Activated gamma-delta T cell treated with anti-CD3 and anti-CD28 coated beads, Interleukin-2, amount 50 U/mL, for 16 hours (primary cell): ENCODE measurements around the gene SPG7.
"Not testable (repeated sequence)": the region's sequence is repeated elsewhere in the genome, so short reads cannot be mapped to it uniquely, and the experiment has no call there.

ENCODE experiments used
- DNase-seq: peaks from one replicate; pipeline ENCODE4 v3.0.0-alpha.2; 2020; ENCODE audit warnings: low read depth

The SPG7 gene

DNA sequence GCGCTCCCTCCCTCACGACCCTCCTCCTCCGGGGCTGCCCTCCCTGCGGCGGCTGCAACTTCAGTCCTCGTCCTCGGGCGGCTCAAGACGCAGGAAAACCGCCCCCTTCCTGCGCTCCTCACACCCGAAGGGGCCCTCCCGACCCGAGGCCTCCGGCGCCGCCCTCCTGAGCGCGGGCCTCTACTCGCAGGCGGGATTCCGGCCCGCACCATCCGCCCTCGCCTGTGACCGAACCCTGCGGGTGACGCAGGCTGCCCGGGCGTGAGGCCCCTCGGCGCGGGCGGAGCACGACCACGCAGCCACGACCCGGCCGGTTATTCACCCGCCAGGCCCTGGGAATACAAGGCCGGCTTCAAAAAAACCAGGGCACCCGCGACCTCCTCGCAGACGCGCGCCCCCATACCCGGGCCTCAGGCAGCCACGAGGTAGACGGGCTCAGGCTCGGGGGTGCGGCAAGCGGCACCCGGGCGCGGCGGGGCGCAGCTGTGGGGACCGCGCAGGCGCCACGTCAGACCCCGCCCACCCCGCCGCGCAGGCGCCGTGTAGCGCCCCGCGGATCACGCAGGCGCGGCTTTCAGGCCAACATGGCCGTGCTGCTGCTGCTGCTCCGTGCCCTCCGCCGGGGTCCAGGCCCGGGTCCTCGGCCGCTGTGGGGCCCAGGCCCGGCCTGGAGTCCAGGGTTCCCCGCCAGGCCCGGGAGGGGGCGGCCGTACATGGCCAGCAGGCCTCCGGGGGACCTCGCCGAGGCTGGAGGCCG, at the start of gene SPG7:
Gene SPG7, plus strand, starts transcription at position 570 of the 757 bp plus-strand sequence. Its CDS starts 15 bp downstream, at position 585.
- peak; percentile 83 for DNase-seq

DNA sequence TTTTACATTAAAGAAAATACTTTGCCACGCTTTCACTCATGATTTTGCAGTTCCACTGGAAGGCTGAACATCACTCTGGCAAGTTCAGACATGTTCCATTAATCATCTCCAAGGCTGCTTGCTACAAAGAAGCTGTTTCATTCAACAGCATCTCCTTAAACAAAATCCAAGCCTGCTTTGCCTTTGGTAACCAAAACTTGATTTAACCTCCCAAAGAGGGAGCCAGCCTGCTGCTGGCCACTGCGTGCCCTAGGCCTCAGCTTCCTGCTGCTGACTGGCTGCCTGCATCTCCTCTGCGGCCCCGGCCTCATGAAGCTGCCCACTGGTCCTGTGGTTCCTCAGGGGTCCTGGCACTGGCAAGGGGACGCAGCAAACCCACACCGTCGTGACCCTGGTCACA, 49.7 kb upstream of the SPG7 start:
- no peak for DNase-seq

DNA sequence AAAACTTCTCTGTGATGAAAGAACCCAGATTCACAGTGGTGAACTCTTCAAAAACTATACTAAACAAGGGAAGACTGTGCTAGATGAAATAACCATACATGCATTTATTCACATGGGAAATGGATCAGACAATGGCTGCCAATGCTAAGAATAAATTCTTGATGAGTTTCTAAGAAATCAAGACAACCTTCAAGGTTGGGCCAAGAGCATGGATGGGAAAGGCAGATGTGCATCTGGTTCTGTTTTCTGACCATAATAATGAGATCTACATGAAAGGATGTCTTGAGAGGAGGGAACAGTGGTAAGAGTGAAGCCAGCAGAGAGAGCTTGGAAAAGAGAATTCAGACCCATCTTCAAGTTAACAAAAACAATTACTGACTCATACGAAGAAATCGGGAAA, 49.2 kb upstream of the SPG7 start:
- DNase-seq: no peak

DNA sequence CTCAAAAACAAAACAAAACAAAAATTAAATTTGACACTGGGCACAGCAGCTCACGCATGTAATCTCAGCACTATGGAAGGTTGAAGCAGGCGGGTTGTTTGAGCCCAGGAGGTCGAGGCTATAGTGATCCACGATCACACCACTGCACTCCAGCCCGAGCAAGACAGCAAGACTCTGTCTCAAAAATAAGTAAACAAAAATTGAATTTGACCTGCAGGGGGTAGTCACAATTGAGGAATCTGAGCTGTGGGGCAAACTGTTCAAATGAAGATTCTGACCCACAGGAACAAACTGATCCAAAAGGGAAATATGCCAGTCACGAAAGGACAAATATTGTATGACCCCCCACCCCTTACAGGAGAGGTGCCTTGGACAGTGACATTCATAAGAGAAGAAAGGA, 47.6 kb upstream of the SPG7 start:
- DNase-seq: no peak

DNA sequence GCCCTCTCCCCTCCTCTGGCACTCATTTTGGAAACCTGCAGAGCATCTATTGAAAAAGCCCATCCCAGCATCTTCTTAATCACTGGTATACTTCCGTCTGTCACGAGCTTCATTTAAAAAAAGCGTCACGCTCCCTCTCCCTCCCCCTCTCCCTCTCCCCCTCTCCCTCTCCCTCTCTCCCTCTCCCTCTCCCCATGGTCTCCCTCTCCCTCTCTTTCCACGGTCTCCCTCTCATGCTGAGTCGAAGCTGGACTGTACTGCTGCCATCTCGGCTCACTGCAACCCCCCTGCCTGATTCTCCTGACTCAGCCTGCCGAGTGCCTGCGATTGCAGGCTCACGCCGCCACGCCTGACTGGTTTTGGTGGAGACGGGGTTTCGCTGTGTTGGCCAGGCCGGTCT, 46.3 kb upstream of the SPG7 start:
- DNase-seq: not testable (repeated sequence)

DNA sequence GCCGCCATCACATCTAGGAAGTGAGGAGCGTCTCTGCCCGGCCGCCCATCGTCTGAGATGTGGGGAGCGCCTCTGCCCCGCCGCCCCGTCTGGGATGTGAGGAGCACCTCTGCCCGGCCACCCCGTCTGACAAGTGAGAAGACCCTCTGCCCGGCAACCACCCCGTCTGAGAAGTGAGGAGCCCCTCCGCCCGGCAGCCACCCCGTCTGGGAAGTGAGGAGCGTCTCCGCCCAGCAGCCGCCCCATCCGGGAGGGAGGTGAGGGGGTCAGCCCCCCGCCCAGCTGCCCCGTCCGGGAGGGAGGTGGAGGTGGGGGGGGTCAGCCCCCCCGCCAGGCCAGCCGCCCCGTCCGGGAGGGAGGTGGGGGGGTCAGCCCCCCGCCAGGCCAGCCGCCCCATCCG, 45.6 kb upstream of the SPG7 start:
- DNase-seq: not testable (repeated sequence)

DNA sequence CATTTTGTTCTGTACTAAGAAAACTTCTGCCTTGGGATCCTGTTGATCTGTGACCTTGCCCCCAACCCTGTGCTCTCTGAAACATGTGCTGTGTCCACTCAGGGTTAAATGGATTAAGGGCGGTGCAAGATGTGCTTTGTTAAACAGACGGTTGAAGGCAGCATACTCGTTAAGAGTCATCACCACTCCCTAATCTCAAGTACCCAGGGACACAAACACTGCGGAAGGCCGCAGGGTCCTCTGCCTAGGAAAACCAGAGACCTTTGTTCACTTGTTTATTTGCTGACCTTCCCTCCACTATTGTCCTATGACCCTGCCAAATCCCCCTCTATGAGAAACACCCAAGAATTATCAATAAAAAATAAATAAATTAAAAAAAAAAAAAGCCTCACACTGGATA, 44.9 kb upstream of the SPG7 start:
- not testable (repeated sequence) for DNase-seq

DNA sequence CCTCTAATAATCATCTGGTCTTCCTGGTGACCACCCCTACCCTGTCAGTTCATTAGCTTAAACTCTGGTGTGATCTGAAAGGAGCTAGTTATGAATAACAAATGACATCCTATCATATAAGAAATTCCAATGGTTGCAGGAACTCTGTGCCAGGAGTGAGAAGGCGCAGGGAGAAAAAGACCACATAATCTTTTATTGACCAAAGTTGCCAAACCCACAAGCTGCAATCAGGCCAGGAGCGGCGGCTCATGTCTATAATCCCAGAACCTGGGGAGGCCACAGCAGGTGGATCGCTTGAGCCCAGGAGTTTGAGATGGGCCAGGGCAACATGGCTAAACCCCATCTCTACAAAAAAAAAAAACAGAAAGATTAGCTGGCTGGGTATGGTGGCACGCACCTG, 41.3 kb upstream of the SPG7 start:
- no peak for DNase-seq

DNA sequence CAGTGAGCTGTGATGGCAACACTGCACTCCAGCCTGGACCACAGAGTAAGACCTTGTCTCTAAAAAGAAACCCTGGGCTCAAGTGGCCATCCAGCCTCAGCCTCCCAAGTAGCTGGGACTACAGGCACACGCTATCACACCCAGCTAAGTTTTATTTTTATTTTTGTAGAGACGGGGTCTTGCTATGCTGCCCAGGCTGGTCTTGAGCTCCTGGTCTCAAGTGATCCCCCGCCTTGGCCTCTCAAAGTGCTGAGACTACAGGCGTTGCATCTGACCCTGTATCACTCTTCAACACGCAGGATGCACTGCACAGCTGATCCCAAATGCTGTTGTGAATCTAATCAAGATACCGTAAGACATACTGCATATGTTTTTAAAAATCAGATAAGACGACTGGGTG, 40.8 kb upstream of the SPG7 start:
- DNase-seq: no peak

DNA sequence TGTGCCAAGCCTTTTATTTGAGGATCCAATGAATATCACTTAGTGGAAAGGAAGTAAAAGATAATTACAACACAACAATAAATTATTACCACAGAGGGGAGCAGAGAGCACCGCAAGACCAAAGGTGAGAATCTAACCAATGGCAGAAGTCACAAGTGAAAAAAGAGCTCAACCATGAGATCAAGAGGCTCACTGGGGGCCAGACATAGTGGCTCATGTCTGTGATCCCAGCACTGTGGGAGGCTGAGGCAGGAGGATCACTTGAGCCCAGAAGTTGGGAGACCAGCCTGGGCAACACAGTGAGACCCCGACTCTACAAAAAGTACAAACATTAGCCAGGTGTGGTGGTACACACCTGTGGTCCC, 35.5 kb upstream of the SPG7 start:
- DNase-seq: no peak

DNA sequence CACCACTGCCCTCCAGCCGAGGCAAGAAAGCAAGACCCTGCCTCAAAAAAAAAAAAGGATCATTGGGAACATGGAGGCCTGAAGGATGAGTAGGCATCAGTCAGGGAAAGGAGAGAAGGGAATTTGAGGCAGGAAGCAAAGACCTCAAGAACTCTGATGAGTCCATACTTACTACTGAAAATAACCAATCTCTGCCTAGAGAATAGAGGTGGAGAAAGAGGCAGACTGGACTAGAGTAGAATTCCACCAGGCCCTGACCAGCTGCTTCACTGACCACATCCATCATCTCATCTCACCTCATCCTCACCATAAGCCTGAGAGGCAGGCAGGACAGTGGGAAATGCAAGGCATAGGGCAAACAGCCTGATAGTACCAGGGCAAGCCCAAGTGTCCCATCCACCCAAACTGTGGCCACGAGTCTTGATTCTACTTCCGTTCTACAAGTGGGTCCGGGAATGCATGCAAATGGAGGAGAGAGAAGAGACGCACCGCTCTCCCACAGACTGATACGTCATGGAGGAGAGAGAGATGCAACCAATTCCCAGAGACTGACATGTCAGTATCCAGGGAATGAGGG, 35.0 kb upstream of the SPG7 start:
- no peak for DNase-seq

DNA sequence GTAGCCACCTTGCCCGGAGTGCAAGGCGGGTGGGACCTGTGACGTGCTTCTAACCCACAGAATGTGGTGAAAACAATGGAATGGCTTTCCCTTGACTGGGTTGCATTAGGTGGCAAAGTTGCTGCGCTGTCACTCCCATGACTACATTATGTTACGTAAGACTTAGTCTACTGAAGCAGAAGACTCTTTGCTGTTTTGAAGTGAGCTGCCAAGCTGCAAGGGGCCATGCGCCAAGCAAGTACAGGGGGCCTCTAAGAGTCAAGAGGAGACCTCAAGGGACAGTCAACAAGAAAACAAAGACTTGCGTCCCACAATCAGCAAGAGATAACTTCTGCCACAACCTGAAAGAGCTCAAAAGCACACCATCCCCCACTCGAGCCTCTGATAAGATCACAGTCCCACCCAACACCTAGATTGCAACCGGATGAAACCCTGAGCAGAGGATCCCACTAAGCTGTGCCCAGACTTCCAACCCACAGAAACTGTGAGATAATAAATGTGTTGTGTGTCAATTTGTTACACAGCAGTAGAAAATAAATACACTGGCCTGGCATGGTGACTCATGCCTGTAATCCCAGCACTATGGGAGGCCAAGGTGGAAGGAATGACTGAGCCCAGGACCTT, 34.3 kb upstream of the SPG7 start:
- no peak for DNase-seq

DNA sequence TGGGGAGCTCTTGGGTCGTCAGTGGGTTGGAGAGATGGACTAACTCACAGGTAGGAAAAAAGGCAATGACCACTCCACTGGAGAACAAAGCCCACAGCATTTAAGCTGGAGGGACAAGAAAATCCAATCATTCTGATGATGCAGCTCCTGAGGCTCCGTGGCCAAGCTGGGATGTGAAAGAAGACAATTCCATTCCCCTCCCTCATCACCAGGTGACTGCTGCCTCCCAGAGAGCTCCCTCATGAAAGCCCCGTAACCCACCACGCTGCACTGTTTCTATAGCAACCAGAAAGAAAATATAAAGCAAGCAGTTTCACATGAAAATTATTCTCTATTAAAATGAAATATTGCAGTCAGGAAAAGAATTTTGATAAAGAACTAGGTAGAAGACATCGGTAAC, 33.1 kb upstream of the SPG7 start:
- DNase-seq: no peak

DNA sequence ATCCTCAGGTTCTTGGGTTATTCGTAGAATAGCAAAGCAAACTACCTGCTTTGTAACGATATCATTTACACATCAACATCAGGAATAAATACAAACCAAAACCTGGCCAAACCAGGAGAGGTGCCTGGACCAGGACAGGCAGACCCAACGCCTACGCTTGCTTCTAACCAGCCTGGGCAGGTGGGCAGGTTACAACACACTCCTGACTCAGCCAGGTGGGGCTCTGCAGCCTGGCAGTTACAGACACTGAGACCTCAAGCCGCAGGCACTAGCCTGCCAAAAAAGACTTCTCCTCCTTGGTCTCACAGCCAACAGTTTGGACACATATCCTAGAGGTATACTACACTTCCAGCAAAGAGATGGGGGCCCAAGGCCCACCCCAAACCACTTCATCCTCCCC, 31.8 kb upstream of the SPG7 start:
- DNase-seq: no peak

DNA sequence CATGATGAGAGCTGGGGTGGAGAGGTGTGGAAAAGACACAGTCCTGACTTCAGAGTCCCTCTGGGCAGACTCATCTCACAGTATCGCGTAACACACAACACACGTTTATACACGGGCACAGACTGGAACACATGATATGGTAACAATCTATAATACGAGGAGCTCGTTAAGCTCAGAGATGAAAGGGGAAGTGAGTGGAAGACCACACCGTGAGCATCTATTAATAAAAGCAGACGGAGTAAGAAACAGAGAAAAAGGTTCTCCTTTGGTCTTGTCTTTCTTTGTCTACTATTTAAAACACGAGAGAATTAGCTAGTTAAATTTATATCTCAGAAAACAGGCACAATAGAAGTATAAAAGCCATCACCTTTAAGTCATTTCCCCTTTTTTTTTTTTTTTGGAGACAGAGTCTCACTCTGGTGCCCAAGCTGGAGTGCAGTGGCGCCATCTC, 31.4 kb upstream of the SPG7 start:
- DNase-seq: no peak

DNA sequence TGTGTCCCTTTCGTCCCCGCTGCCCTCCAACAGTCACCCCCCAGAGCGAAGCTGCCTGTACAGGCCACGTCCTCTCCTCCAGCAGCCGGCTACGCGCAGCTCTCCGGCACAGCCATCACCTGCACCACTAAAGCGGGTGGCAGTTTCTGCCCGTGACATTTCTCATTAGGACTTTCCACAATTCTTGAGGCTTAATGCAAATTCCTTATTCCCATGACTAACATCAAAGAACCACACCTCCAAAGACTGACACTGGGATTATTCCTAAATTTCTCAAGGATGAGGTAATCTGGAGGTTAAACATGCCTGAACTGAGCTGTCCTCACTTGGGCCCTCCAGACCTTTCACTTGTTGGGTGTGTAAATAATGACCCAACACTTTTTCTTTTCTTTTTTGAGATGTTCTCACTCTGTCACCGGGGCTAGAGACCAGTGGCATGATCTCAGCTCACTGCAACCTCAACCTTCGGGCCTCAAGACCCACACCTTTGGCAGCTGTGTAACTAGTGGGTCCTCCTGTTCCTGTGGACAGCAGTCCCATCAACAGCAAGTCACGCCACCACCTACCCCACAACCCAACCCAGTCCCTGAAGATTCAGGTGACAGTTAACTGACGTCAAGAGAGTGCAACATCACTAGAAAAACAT, 29.5 kb upstream of the SPG7 start:
- DNase-seq: no peak

DNA sequence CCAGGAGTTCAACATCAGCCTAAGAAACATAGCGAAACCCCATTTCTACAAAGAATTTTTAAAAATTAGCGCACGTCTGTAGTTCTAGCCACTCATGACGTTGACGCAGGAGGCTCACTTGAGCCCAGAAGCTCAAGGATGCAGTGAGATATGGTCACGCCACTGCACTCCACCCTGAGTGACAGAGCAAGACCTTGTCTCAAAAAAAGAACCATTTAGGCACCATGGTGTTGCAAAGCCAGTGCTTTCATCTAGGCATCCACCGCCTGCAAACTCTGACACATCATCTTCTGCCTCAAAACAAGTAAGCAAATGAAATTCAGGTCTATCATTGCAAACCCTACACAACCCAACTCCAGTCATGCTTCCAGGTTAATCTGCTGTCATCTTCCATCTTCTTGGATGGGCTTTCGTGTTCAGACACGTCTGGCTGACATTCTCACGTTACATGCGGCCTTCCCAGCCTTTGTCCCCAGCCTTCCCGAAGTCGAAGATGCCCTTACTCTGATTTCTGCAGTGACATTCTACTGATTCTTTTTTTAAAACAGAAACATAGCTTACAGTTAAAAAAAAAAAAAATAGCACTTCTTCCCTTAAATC, 26.7 kb upstream of the SPG7 start:
- DNase-seq: no peak

DNA sequence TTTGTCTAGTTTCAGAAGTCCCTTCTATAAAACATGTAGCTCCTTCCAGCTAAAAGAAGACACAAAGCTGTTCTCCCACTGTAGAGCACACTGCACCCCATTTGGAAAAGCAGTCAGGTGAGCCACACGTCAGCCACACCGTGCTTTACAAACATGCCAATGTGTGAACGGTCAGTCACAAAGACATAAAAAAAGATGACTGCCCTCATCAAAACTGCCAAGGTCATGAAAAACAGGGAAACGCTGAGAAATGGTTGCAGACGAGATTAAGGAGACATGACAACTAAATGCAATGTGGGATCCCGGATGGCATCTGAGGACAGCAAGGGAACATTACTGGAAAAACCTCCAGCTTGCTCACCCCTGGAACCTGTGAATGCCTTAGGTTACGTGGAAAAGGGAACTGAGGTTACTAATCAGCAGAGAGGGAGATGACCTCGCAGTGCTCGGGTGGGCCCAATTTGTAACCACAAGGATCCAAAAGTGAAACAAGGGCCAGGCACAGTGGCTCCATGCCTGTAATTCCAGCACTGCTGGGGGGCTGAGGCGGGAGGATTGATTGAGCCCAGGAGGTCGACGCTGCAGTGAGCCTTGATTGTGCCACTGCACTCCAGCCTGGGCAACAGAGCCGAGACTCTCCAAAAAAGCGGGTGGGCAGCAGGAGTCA, 25.9 kb upstream of the SPG7 start:
- DNase-seq: no peak

DNA sequence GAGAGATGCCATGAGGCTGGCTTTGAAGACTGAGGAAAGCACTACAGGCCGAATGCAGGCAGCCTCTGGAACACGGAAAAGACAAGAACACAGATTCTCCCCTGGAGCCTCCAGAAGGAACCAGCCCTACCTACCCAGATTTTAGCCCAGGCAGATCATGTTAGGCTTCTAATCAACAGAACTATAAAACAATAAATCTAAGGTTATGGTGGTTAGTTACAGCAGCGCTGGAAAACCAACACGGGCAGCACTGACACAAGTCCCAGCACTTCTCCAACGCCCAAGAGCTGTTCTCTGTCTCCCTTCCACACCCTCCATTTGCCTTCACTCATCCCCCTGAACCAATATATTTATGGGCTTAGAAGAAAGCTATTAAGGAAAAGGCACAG, 25.4 kb upstream of the SPG7 start:
- DNase-seq: no peak

DNA sequence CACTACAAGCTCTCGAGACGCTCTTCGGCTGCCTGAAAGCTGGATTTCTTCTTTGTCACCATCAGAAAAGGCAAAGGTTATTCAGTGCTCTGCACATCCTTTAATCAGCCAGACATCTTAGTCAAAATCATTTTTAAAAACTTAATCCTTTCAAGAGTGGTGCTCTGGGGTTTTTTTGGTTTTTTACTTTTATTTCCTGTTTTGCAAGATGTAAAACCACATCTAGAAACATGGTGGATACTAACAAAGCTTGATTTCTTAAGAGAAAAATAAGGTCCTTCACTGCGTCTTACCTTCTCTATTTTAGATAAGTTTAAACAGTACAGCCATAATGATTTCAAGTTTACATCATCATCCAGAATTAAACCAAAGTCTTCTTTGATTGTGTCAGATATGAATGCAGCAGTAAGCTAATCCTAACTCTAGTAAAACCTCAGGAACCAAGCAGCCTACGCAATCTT, 24.1 kb upstream of the SPG7 start:
- no peak for DNase-seq

DNA sequence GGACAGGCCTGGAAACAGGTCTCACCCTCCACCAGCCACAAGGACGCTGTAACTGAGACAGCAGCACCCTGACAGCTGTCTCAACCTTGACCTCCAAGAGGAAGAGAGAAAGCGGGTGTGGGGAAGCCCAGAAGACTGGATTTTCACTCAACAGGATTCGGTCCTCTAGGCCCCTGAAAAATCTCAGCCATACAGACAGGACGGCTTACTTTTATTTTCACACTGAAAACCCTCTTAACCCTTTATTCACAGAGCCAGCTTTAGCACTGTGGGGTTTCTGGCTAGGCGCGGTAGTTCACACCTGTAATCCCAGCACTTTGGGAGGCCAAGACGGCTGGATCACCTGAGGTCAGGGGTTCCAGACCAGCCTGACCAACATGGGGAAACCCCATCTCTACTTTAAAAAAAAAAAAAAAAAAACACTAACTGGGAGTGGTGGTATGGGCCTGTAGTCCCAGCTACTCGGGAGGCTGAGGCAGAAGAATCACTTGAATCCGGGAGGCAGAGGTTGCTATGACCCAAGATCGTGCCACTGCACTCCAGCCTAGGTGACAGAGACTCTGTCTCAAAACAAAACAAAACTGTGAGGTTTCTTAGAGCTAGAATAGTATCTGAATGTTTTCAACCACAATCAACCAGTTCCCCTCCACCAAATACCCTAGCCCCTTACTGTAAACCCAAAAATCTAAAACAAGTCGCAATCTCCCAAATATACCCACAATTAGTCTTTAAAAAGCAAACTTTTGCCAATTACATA, 23.1 kb upstream of the SPG7 start:
- DNase-seq: no peak
